A549 (cell line): Measurements from ENCODE around the gene PARM1.

Source experiments
- CEBPB ChIP-seq, 2 experiments: fragments of >200 bp in 1 of 2; sonication (Bioruptor Twin) in 1 of 2; formaldehyde crosslinking in 1 of 2; IDR thresholded peaks; 2 replicates each; pipeline ENCODE4 v1.6.1; 2012 to 2016
- CHD2 ChIP-seq: fragments of 150-350 bp; IDR thresholded peaks from 2 replicates; pipeline ENCODE4 v1.6.1; 2014; ENCODE audit warnings: low read length; ENCODE audit not compliant: partially characterized antibody
- CHD4 ChIP-seq: fragments of 200-600 bp; sonication (generic); IDR thresholded peaks from 2 replicates; pipeline ENCODE4 v1.6.1; 2016; ENCODE audit warnings: antibody characterized with exemption, mild to moderate bottlenecking, borderline replicate concordance
- EP300 ChIP-seq, 2 experiments: fragments of >200 bp; sonication (Bioruptor Twin); formaldehyde crosslinking; IDR thresholded peaks; 2 replicates in 1 of 2; 3 replicates in 1 of 2; pipeline ENCODE4 v1.6.1; 2016 to 2017
- POLR2A ChIP-seq: IDR thresholded peaks from 2 replicates; pipeline ENCODE4 v1.6.1; 2012; ENCODE audit warnings: mild to moderate bottlenecking, low read length
- POLR2AphosphoS2 ChIP-seq: conservative IDR thresholded peaks from 2 replicates; pipeline ENCODE4 v1.6.1; 2012; ENCODE audit warnings: low read length, improper control_type of control experiment, inconsistent platforms
- RAD21 ChIP-seq, 2 experiments: fragments of >200 bp in 1 of 2; sonication (Bioruptor Twin) in 1 of 2; formaldehyde crosslinking in 1 of 2; IDR thresholded peaks in 1 of 2; conservative IDR thresholded peaks in 1 of 2; 2 replicates in 1 of 2; 3 replicates in 1 of 2; pipeline ENCODE4 v1.6.1; 2012 to 2018; ENCODE audit warnings: inconsistent platforms in 1 of 2
- RCOR1 ChIP-seq: fragments of 150-350 bp; IDR thresholded peaks from 2 replicates; pipeline ENCODE4 v1.6.1; 2014; ENCODE audit warnings: antibody characterized with exemption, low read length, low read depth
- TF ChIP-seq, protein P1 (sequence below): fragments of 450-650 bp; IDR thresholded peaks from 2 replicates; pipeline ENCODE4 v1.6.1; 2014; ENCODE audit warnings: antibody characterized with exemption
- TF ChIP-seq, protein P2 (sequence below): fragments of 200-600 bp; sonication (generic); IDR thresholded peaks from 2 replicates; pipeline ENCODE4 v1.6.1; 2016; ENCODE audit warnings: antibody characterized with exemption, mild to moderate bottlenecking, moderate library complexity
- TF ChIP-seq, protein P3 (sequence below): IDR thresholded peaks from 2 replicates; pipeline ENCODE4 v1.6.1; 2012
- TF ChIP-seq, protein P4 (sequence below): fragments of >200 bp; sonication (Bioruptor Twin); formaldehyde crosslinking; IDR thresholded peaks from 3 replicates; pipeline ENCODE4 v1.5.1; 2016
- TF ChIP-seq, protein P5 (sequence below): fragments of >200 bp; sonication (Bioruptor Twin); formaldehyde crosslinking; IDR thresholded peaks from 3 replicates; pipeline ENCODE4 v1.6.1; 2016

DNA sequence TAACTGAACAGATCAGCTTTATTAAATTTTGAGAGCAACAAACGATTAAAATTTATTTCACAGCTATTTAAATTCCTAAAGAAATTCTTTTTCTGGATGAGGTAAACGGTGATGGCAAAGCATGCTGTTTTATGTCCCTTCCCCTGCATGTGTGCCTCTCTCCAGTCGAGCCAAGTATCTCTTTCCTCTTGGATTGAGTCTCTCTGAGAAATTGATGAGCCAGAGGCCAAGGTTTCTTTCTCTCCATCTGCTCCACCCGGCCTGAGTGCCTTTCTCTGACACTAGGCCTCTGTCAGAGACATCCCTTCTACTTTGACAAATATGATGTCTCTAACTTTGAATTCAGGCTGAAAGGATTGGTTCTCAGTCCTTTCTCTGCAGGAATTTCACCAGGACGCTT lies 42.6 kb upstream of the PARM1 start:
- TF ChIP-seq, protein P1, sequence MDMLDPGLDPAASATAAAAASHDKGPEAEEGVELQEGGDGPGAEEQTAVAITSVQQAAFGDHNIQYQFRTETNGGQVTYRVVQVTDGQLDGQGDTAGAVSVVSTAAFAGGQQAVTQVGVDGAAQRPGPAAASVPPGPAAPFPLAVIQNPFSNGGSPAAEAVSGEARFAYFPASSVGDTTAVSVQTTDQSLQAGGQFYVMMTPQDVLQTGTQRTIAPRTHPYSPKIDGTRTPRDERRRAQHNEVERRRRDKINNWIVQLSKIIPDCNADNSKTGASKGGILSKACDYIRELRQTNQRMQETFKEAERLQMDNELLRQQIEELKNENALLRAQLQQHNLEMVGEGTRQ = no peak
- TF ChIP-seq, protein P2, sequence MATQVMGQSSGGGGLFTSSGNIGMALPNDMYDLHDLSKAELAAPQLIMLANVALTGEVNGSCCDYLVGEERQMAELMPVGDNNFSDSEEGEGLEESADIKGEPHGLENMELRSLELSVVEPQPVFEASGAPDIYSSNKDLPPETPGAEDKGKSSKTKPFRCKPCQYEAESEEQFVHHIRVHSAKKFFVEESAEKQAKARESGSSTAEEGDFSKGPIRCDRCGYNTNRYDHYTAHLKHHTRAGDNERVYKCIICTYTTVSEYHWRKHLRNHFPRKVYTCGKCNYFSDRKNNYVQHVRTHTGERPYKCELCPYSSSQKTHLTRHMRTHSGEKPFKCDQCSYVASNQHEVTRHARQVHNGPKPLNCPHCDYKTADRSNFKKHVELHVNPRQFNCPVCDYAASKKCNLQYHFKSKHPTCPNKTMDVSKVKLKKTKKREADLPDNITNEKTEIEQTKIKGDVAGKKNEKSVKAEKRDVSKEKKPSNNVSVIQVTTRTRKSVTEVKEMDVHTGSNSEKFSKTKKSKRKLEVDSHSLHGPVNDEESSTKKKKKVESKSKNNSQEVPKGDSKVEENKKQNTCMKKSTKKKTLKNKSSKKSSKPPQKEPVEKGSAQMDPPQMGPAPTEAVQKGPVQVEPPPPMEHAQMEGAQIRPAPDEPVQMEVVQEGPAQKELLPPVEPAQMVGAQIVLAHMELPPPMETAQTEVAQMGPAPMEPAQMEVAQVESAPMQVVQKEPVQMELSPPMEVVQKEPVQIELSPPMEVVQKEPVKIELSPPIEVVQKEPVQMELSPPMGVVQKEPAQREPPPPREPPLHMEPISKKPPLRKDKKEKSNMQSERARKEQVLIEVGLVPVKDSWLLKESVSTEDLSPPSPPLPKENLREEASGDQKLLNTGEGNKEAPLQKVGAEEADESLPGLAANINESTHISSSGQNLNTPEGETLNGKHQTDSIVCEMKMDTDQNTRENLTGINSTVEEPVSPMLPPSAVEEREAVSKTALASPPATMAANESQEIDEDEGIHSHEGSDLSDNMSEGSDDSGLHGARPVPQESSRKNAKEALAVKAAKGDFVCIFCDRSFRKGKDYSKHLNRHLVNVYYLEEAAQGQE = no peak
- TF ChIP-seq EP300 (IDR thresholded peaks at IDR 0.05) = no peak
- TF ChIP-seq POLR2AphosphoS2 = no peak
- TF ChIP-seq POLR2A = no peak
- no peak for TF ChIP-seq RAD21 (conservative IDR thresholded peaks at IDR 0.05 in 1 of 2, IDR thresholded peaks at IDR 0.05 in 1 of 2)
- TF ChIP-seq CHD2 = no peak
- no peak for TF ChIP-seq CEBPB (IDR thresholded peaks at IDR 0.05)
- TF ChIP-seq CHD4 = no peak
- TF ChIP-seq, protein P3, sequence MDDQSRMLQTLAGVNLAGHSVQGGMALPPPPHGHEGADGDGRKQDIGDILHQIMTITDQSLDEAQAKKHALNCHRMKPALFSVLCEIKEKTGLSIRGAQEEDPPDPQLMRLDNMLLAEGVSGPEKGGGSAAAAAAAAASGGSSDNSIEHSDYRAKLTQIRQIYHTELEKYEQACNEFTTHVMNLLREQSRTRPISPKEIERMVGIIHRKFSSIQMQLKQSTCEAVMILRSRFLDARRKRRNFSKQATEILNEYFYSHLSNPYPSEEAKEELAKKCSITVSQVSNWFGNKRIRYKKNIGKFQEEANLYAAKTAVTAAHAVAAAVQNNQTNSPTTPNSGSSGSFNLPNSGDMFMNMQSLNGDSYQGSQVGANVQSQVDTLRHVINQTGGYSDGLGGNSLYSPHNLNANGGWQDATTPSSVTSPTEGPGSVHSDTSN = no peak
- TF ChIP-seq RCOR1 = no peak
- TF ChIP-seq, protein P4, sequence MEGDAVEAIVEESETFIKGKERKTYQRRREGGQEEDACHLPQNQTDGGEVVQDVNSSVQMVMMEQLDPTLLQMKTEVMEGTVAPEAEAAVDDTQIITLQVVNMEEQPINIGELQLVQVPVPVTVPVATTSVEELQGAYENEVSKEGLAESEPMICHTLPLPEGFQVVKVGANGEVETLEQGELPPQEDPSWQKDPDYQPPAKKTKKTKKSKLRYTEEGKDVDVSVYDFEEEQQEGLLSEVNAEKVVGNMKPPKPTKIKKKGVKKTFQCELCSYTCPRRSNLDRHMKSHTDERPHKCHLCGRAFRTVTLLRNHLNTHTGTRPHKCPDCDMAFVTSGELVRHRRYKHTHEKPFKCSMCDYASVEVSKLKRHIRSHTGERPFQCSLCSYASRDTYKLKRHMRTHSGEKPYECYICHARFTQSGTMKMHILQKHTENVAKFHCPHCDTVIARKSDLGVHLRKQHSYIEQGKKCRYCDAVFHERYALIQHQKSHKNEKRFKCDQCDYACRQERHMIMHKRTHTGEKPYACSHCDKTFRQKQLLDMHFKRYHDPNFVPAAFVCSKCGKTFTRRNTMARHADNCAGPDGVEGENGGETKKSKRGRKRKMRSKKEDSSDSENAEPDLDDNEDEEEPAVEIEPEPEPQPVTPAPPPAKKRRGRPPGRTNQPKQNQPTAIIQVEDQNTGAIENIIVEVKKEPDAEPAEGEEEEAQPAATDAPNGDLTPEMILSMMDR = no peak
- TF ChIP-seq, protein P5, sequence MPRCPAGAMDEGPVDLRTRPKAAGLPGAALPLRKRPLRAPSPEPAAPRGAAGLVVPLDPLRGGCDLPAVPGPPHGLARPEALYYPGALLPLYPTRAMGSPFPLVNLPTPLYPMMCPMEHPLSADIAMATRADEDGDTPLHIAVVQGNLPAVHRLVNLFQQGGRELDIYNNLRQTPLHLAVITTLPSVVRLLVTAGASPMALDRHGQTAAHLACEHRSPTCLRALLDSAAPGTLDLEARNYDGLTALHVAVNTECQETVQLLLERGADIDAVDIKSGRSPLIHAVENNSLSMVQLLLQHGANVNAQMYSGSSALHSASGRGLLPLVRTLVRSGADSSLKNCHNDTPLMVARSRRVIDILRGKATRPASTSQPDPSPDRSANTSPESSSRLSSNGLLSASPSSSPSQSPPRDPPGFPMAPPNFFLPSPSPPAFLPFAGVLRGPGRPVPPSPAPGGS = no peak
